Lower leg skin (tissue), 4 donors: Measurements from ENCODE around the gene HYAL2. TPM values are rescaled to one million over a fixed set of nuclear protein-coding genes. Genes with fewer than 3 reads are reported as not detected.
"Not testable (repeated sequence)": the region's sequence is repeated elsewhere in the genome, so short reads cannot be mapped to it uniquely, and the experiment has no call there.

Experiments used
- DNase-seq, 2 donors: peaks; one replicate each; pipeline ENCODE4 v3.0.0-alpha.2; 2019; ENCODE audit warnings: low spot score in 2 of 2
- H3K4me3 ChIP-seq: fragments of 200-600 bp; sonication (generic); 2 replicates; pipeline ENCODE4 v1.5.1; 2017; ENCODE audit warnings: mild to moderate bottlenecking, low read depth; ENCODE audit not compliant: poor library complexity, severe bottlenecking
- CTCF ChIP-seq, 3 donors: fragments of 450-650 bp; IDR thresholded peaks; one replicate each; pipeline ENCODE4 v1.5.1; 2016; ENCODE audit warnings: antibody characterized with exemption in 3 of 3, mild to moderate bottlenecking in 3 of 3, moderate library complexity in 2 of 3
- POLR2A ChIP-seq, 2 donors: fragments of 450-650 bp; IDR thresholded peaks; one replicate each; pipeline ENCODE4 v1.6.1; 2016 to 2017; ENCODE audit warnings: antibody characterized with exemption in 2 of 2, mild to moderate bottlenecking in 1 of 2, moderate library complexity in 1 of 2
- WGBS, 2 donors: methylation state at CpG; one replicate each; pipeline ENCODE4 v1.1.5; 2018; 5-methylcytosine and 5-hydroxymethylcytosine counted together
- intact Hi-C: fragments of 100-400 bp; cut with DNase I; formaldehyde crosslinking; loops from one replicate; pipeline ENCODE4 v1.15.0; 2023; ENCODE audit warnings: low total_unique reads
- total RNA-seq, 4 donors: library from RNA; depleted of rRNA; stranded (reverse); fragments of >200 nt; gene quantifications; one replicate each; pipeline ENCODE4 v1.1.0, GENCODE V29; 2016

The HYAL2 gene
- total RNA-seq, 4 donors from 2014 or later: 44.1 to 95.7 (median 72.9) TPM

- H3K4me3 ChIP-seq: no peak overlapping the region
- peak; percentile 79 to 97 for DNase-seq
- TF ChIP-seq CTCF (IDR thresholded peaks at IDR 0.05) (peak in 1 of 3 donors; percentile 98), POLR2A (IDR thresholded peaks at IDR 0.05) (no peak)
- WGBS, 2 donors: 4 to 11% methylated on average over 31 to 59 of the region's 61 CpGs
- intact Hi-C loops: loop anchor here (2.0 to 10.0 kb wide), 2 partner anchors 46 to 148 kb away; no protein-coding TSS in a partner anchor
Measured at GRCh38 chr3:50272911-50273688, 49.4 kb downstream of the HYAL2 start.

GRCh38 chr3:50272538-50272910, 50.0 kb downstream of the HYAL2 start:
- intact Hi-C loops: loop anchor here (2.0 to 10.0 kb wide), 2 partner anchors 46 to 148 kb away; no protein-coding TSS in a partner anchor
- DNase-seq, H3K4me3 ChIP-seq: not testable (repeated sequence)
- 57 to 66% methylated on average over 10 of the region's 10 CpGs for whole genome bisulfite sequencing, 2 donors

GRCh38 chr3:50271314-50271936, 51.1 kb downstream of the HYAL2 start:
- no peak for TF ChIP-seq CTCF (IDR thresholded peaks at IDR 0.05)
- no peak for DNase-seq
- WGBS, 2 donors: 77 to 81% methylated on average over 10 of the region's 10 CpGs
- intact Hi-C loops: loop anchor here (10.0 kb wide), 1 partner anchor 147 kb away; no protein-coding TSS in a partner anchor
- H3K4me3 ChIP-seq: no peak overlapping the region

DNA sequence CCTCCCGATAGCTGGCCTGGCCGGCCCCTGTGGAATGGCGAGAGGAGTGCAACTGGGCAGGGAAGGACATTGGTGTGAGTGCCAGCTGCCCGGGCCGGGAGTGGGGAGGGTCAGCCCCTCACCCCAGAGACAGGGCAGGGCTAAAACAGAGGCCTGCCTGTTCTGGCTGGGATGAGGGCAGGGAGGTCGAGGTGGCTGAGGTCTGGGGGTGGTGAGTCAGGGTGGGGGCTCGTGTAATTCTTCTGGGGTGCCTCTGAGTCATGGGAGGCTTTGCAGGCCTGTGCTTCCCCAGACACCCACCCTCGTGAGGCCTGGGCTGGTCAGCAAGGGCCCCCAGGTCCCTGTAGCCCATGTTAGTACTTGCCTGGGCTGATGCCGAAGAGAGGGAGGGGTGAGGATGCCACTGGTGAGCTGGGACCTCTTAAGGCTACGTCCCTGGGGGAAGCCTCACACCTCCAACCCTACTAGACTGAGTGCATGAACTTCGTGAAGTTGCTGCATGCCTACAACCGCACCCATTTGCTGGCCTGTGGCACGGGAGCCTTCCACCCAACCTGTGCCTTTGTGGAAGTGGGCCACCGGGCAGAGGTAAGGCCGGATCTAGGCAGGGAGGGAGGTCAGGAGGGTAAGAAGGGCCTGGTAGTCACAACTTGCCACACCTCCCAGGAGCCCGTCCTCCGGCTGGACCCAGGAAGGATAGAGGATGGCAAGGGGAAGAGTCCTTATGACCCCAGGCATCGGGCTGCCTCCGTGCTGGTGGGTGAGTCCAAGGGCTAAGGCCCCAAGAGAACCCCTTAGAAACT, 51.9 kb downstream of the HYAL2 start:
- no peak for DNase-seq
- TF ChIP-seq CTCF (IDR thresholded peaks at IDR 0.05): no peak
- no peak for TF ChIP-seq POLR2A (IDR thresholded peaks at IDR 0.05)
- intact Hi-C loops: loop anchor here (10.0 kb wide), 1 partner anchor 146 kb away; no protein-coding TSS in a partner anchor
- WGBS, 2 donors: 80% methylated on average over 13 to 19 of the region's 19 CpGs
- H3K4me3 ChIP-seq: no peak overlapping the region

- intact Hi-C loops: loop anchor here (10.0 kb wide), 1 partner anchor 145 kb away; no protein-coding TSS in a partner anchor
- H3K4me3 ChIP-seq: no peak overlapping the region
- no peak for DNase-seq
- TF ChIP-seq CTCF (IDR thresholded peaks at IDR 0.05) (no peak), POLR2A (IDR thresholded peaks at IDR 0.05) (no peak)
- 69 to 73% methylated on average over 4 to 8 of the region's 8 CpGs for WGBS, 2 donors
Measured at GRCh38 chr3:50269977-50270413, 52.5 kb downstream of the HYAL2 start.
